Measurements from ENCODE around the gene PHLPP1. TPM values are rescaled to one million over a fixed set of nuclear protein-coding genes. Genes with fewer than 3 reads are reported as not detected.
A peak's percentile ranks its signal among the peaks of the same experiment; 100 is the strongest.
"Not testable (repeated sequence)": the region's sequence is repeated elsewhere in the genome, so short reads cannot be mapped to it uniquely, and the experiment has no call there.

The PHLPP1 gene
- total and polyA plus RNA-seq, 5 experiments from 2014 or later: 0.17 to 9.4 (median 0.44) TPM

- no peak for ATAC-seq
Measured at GRCh38 chr18:62788111-62788510, 72.8 kb downstream of the PHLPP1 start.

GRCh38 chr18:62788876-62789275, 73.5 kb downstream of the PHLPP1 start:
- Mint-ChIP-seq H3K9me3 (no peaks in the 10 kb centered on the region), H3K27me3 (no peaks in the 10 kb centered on the region), H3K36me3 (peaks cover 0 to 2% (median 0%) of the 10 kb centered on the region in 3 donors), H3K4me3 (peak overlapping the region in 7 of 10 donors; percentile 0 to 43 (median 20)), H3K27ac (no peak overlapping the region), H3K4me1 (peaks cover 18 to 53% (median 46%) of the 10 kb centered on the region in 4 donors)
- POLR2A ChIA-PET: no interaction called here
- DNase-seq (peak in 3 of 10 donors; percentile 11 to 46 (median 42)), ATAC-seq (peak in 1 of 2 donors; percentile 79)

More at GRCh38 chr18:62788111-62788510, 72.8 kb downstream of the PHLPP1 start:
- Mint-ChIP-seq H3K27ac (no peak overlapping the region), H3K4me1 (peaks cover 18 to 57% (median 49%) of the 10 kb centered on the region in 4 donors), H3K4me3 (peak overlapping the region in 3 of 10 donors; percentile 8 to 49 (median 18)), H3K36me3 (peaks cover 0 to 2% (median 0%) of the 10 kb centered on the region in 3 donors), H3K27me3 (no peaks in the 10 kb centered on the region), H3K9me3 (no peaks in the 10 kb centered on the region)
- no peak for DNase-seq
- POLR2A ChIA-PET: no interaction called here

- Mint-ChIP-seq H3K4me3 (no peak overlapping the region), H3K36me3 (peaks cover 0 to 2% (median 0%) of the 10 kb centered on the region in 3 donors), H3K4me1 (peaks cover 15 to 38% (median 32%) of the 10 kb centered on the region in 4 donors), H3K9me3 (peaks cover 0 to 2% (median 0%) of the 10 kb centered on the region in 9 donors), H3K27me3 (no peaks in the 10 kb centered on the region), H3K27ac (peak overlapping the region in 1 of 10 donors; percentile 71)
- peak in 1 of 2 donors; percentile 44 for ATAC-seq
- peak in 1 of 10 donors; percentile 10 for DNase-seq
- POLR2A ChIA-PET: no interaction called here
Measured at GRCh38 chr18:62790871-62791772, 75.8 kb downstream of the PHLPP1 start.

GRCh38 chr18:62792016-62792415, 76.7 kb downstream of the PHLPP1 start:
- POLR2A ChIA-PET: no interaction called here
- peaks cover 15 to 38% (median 32%) of the 10 kb centered on the region in 4 donors for H3K4me1 Mint-ChIP-seq
- no peaks in the 10 kb centered on the region for H3K27me3 Mint-ChIP-seq
- H3K27ac Mint-ChIP-seq: no peak overlapping the region
- peaks cover 0 to 2% (median 0%) of the 10 kb centered on the region in 3 donors for H3K36me3 Mint-ChIP-seq
- ATAC-seq: no peak
- no peak for DNase-seq
- H3K9me3 Mint-ChIP-seq: peaks cover 0 to 2% (median 0%) of the 10 kb centered on the region in 9 donors
- no peak overlapping the region for H3K4me3 Mint-ChIP-seq

GRCh38 chr18:62795813-62796212, 80.5 kb downstream of the PHLPP1 start:
- no peaks in the 10 kb centered on the region for H3K27me3 Mint-ChIP-seq
- H3K4me3 Mint-ChIP-seq: no peak overlapping the region
- H3K4me1 Mint-ChIP-seq: peaks cover 3 to 13% (median 9%) of the 10 kb centered on the region in 4 donors
- peaks cover 0 to 2% (median 0%) of the 10 kb centered on the region in 3 donors for H3K36me3 Mint-ChIP-seq
- POLR2A ChIA-PET: no interaction called here
- H3K9me3 Mint-ChIP-seq: peaks cover 0 to 2% (median 0%) of the 10 kb centered on the region in 9 donors
- H3K27ac Mint-ChIP-seq: no peak overlapping the region
- DNase-seq (no peak), ATAC-seq (no peak)

GRCh38 chr18:62796216-62796621, 80.9 kb downstream of the PHLPP1 start:
- H3K4me1 Mint-ChIP-seq: peaks cover 3 to 9% (median 6%) of the 10 kb centered on the region in 4 donors
- POLR2A ChIA-PET: no interaction called here

GRCh38 chr18:62797329-62797728, 82.0 kb downstream of the PHLPP1 start:
- H3K9me3 Mint-ChIP-seq: peaks cover 0 to 2% (median 0%) of the 10 kb centered on the region in 9 donors
- no peak overlapping the region for H3K27ac Mint-ChIP-seq
- ATAC-seq (no peak), DNase-seq (no peak)
- no peak overlapping the region for H3K4me3 Mint-ChIP-seq
- peaks cover under 1 to 4% (median 3%) of the 10 kb centered on the region in 4 donors for H3K4me1 Mint-ChIP-seq
- POLR2A ChIA-PET: no interaction called here
- peaks cover 0 to 2% (median 0%) of the 10 kb centered on the region in 3 donors for H3K36me3 Mint-ChIP-seq
- no peaks in the 10 kb centered on the region for H3K27me3 Mint-ChIP-seq

More at GRCh38 chr18:62796216-62796621, 80.9 kb downstream of the PHLPP1 start:
- H3K9me3 Mint-ChIP-seq: peaks cover 0 to 2% (median 0%) of the 10 kb centered on the region in 9 donors
- H3K27me3 Mint-ChIP-seq: no peaks in the 10 kb centered on the region
- DNase-seq (no peak), ATAC-seq (no peak)
- peaks cover 0 to 2% (median 0%) of the 10 kb centered on the region in 3 donors for H3K36me3 Mint-ChIP-seq
- H3K27ac Mint-ChIP-seq: no peak overlapping the region
- H3K4me3 Mint-ChIP-seq: no peak overlapping the region

- H3K27me3 Mint-ChIP-seq: no peaks in the 10 kb centered on the region
- H3K4me1 Mint-ChIP-seq: peaks cover 0 to 9% (median 3%) of the 10 kb centered on the region in 4 donors
- DNase-seq (no peak), ATAC-seq (no peak)
- H3K27ac Mint-ChIP-seq: no peak overlapping the region
- no peaks in the 10 kb centered on the region for H3K36me3 Mint-ChIP-seq
- H3K9me3 Mint-ChIP-seq: peaks cover 0 to 2% (median 0%) of the 10 kb centered on the region in 9 donors
- POLR2A ChIA-PET: no interaction called here
- H3K4me3 Mint-ChIP-seq: no peak overlapping the region
Measured at GRCh38 chr18:62799977-62800376, 84.6 kb downstream of the PHLPP1 start.

GRCh38 chr18:62802523-62802922, 87.2 kb downstream of the PHLPP1 start:
- Mint-ChIP-seq H3K4me3 (no peak overlapping the region), H3K9me3 (no peaks in the 10 kb centered on the region), H3K27me3 (no peaks in the 10 kb centered on the region), H3K36me3 (no peaks in the 10 kb centered on the region), H3K4me1 (peaks cover 0 to 9% (median 3%) of the 10 kb centered on the region in 4 donors), H3K27ac (peak overlapping the region in 1 of 10 donors; percentile 48)
- ATAC-seq (no peak), DNase-seq (no peak)
- POLR2A ChIA-PET: no interaction called here

- H3K4me1 Mint-ChIP-seq: peaks cover 0 to 5% (median under 1%) of the 10 kb centered on the region in 4 donors
- POLR2A ChIA-PET: no interaction called here
- no peak for ATAC-seq
Measured at GRCh38 chr18:62807396-62807795, 92.1 kb downstream of the PHLPP1 start.

GRCh38 chr18:62808123-62808522, 92.8 kb downstream of the PHLPP1 start:
- Mint-ChIP-seq H3K27me3 (no peaks in the 10 kb centered on the region), H3K9me3 (peaks cover 0 to 2% (median 0%) of the 10 kb centered on the region in 9 donors)

More at GRCh38 chr18:62807396-62807795, 92.1 kb downstream of the PHLPP1 start:
- no peak for DNase-seq
- H3K9me3 Mint-ChIP-seq: peaks cover 0 to 2% (median 0%) of the 10 kb centered on the region in 9 donors
- H3K27ac Mint-ChIP-seq: no peak overlapping the region
- peaks cover 0 to 2% (median 0%) of the 10 kb centered on the region in 3 donors for H3K36me3 Mint-ChIP-seq
- no peak overlapping the region for H3K4me3 Mint-ChIP-seq
- no peaks in the 10 kb centered on the region for H3K27me3 Mint-ChIP-seq

GRCh38 chr18:62809445-62809844, 94.1 kb downstream of the PHLPP1 start:
- H3K27ac Mint-ChIP-seq, H3K27me3 Mint-ChIP-seq, ATAC-seq, H3K36me3 Mint-ChIP-seq, DNase-seq, H3K4me3 Mint-ChIP-seq, POLR2A ChIA-PET, H3K9me3 Mint-ChIP-seq: not testable (repeated sequence)
- peaks cover 0 to 15% (median 4%) of the 10 kb centered on the region in 4 donors for H3K4me1 Mint-ChIP-seq

More at GRCh38 chr18:62808123-62808522, 92.8 kb downstream of the PHLPP1 start:
- Mint-ChIP-seq H3K36me3 (peaks cover 0 to 2% (median 0%) of the 10 kb centered on the region in 3 donors), H3K4me1 (peaks cover 0 to 9% (median 1%) of the 10 kb centered on the region in 4 donors), H3K4me3 (no peak overlapping the region), H3K27ac (no peak overlapping the region)
- DNase-seq (no peak), ATAC-seq (no peak)
- POLR2A ChIA-PET: no interaction called here

GRCh38 chr18:62809900-62810299, 94.6 kb downstream of the PHLPP1 start:
- DNase-seq (no peak), ATAC-seq (no peak)
- Mint-ChIP-seq H3K27me3 (no peaks in the 10 kb centered on the region), H3K4me3 (no peak overlapping the region), H3K9me3 (peaks cover 0 to 3% (median 0%) of the 10 kb centered on the region in 9 donors), H3K27ac (no peak overlapping the region), H3K36me3 (peaks cover 0 to 2% (median 0%) of the 10 kb centered on the region in 3 donors), H3K4me1 (peaks cover 0 to 15% (median 6%) of the 10 kb centered on the region in 4 donors)
- POLR2A ChIA-PET: no interaction called here
